ENCODE data around the gene EGFR.

Gene EGFR

GRCh38 chr7:55250313-55250712, 231.5 kb downstream of the EGFR start:
- no peak for DNase-seq (ENCODE audit: low read depth)

- no peak for DNase-seq (ENCODE audit: low read depth)
Measured at GRCh38 chr7:55251313-55251712, 232.5 kb downstream of the EGFR start.

- no peak for DNase-seq (ENCODE audit: low read depth)
Measured at GRCh38 chr7:55251911-55252310, 233.1 kb downstream of the EGFR start.

- no peak for DNase-seq (ENCODE audit: low read depth)
Measured at GRCh38 chr7:55252386-55252785, 233.6 kb downstream of the EGFR start.

GRCh38 chr7:55253188-55253587, 234.4 kb downstream of the EGFR start:
- DNase-seq (ENCODE audit: low read depth) = no peak

- DNase-seq (ENCODE audit: low read depth) = no peak
Measured at GRCh38 chr7:55254242-55254595, 235.4 kb downstream of the EGFR start.

GRCh38 chr7:55254596-55255495, 236.0 kb downstream of the EGFR start:
- DNase-seq (ENCODE audit: low read depth) = peak; percentile 47

GRCh38 chr7:55255496-55256445, 237.0 kb downstream of the EGFR start:
- peak; percentile 64 for DNase-seq (ENCODE audit: low read depth)

GRCh38 chr7:55258631-55259030, 239.8 kb downstream of the EGFR start:
- DNase-seq (ENCODE audit: low read depth) = no peak

- DNase-seq (ENCODE audit: low read depth) = no peak
Measured at GRCh38 chr7:55260171-55260570, 241.4 kb downstream of the EGFR start.

- DNase-seq (ENCODE audit: low read depth) = no peak
Measured at GRCh38 chr7:55260676-55261385, 242.0 kb downstream of the EGFR start.
